Vagina (tissue), 2 donors: Measurements from ENCODE around the gene BPI. TPM values are rescaled to one million over a fixed set of nuclear protein-coding genes. Genes with fewer than 3 reads are reported as not detected.
A peak's percentile ranks its signal among the peaks of the same experiment; 100 is the strongest.

ENCODE experiments used
- DNase-seq, 2 donors: peaks; one replicate each; pipeline ENCODE4 v3.0.0-alpha.2; 2017; ENCODE audit errors: extremely low spot score in 2 of 2
- H3K27ac ChIP-seq: fragments of 200-600 bp; sonication (generic); one replicate; pipeline ENCODE4 v1.5.1; 2019
- H3K27me3 ChIP-seq: fragments of 200-600 bp; sonication (generic); one replicate; pipeline ENCODE4 v1.5.1; 2019
- H3K36me3 ChIP-seq, 2 donors: fragments of 200-600 bp; sonication (generic); one replicate each; pipeline ENCODE4 v1.5.1; 2017 to 2019
- H3K4me1 ChIP-seq: fragments of 200-600 bp; sonication (generic); one replicate; pipeline ENCODE4 v1.5.1; 2019
- H3K4me3 ChIP-seq, 2 donors: fragments of 200-600 bp; sonication (generic); 1 replicate in 1 of 2; 2 replicates in 1 of 2; pipeline ENCODE4 v1.5.1; 2016 to 2019
- H3K9me3 ChIP-seq: fragments of 200-600 bp; sonication (generic); one replicate; pipeline ENCODE4 v1.5.1; 2019
- CTCF ChIP-seq, 3 experiments: fragments of 450-650 bp in 2 of 3; fragments of 200-600 bp in 1 of 3; sonication (generic) in 1 of 3; IDR thresholded peaks; one replicate each; pipeline ENCODE4 v1.5.1; 2017 to 2019; ENCODE audit warnings: antibody characterized with exemption in 3 of 3, mild to moderate bottlenecking in 2 of 3, moderate library complexity in 2 of 3
- POLR2A ChIP-seq, 2 donors: fragments of 450-650 bp; IDR thresholded peaks; one replicate each; pipeline ENCODE4 v1.6.1; 2017; ENCODE audit warnings: antibody characterized with exemption in 2 of 2, mild to moderate bottlenecking in 2 of 2, moderate library complexity in 2 of 2
- POLR2AphosphoS5 ChIP-seq, 2 donors: sonication (generic); formaldehyde crosslinking; IDR thresholded peaks; one replicate each; pipeline ENCODE4 v1.9.0; 2017; ENCODE audit warnings: antibody characterized with exemption in 2 of 2, mild to moderate bottlenecking in 2 of 2, low read depth in 1 of 2; ENCODE audit not compliant: insufficient read depth in 1 of 2
- intact Hi-C: fragments of 100-400 bp; cut with DNase I; formaldehyde crosslinking; loops from one replicate; pipeline ENCODE4 v1.15.1; 2023
- total RNA-seq: library from RNA; depleted of rRNA; stranded (reverse); fragments of >200 nt; gene quantifications from one replicate; pipeline ENCODE4 v1.2.3, GENCODE V29; 2016

BPI gene
- total RNA-seq, 1 donor from 2014 or later, result not detected

- no peaks in the 10 kb centered on the region for H3K4me1 ChIP-seq
- intact Hi-C loops, result no loop called here
- no peaks in the 10 kb centered on the region for H3K36me3 ChIP-seq
- peak overlapping the region; percentile 93 for H3K27ac ChIP-seq
- no peak for TF ChIP-seq CTCF (IDR thresholded peaks at IDR 0.05)
- no peak for TF ChIP-seq POLR2AphosphoS5 (IDR thresholded peaks at IDR 0.05; ENCODE audit: insufficient read depth in 1 of 2, low read depth in 1 of 2)
- no peak for TF ChIP-seq POLR2A (IDR thresholded peaks at IDR 0.05)
- no peaks in the 10 kb centered on the region for H3K27me3 ChIP-seq
- no peaks in the 10 kb centered on the region for H3K9me3 ChIP-seq
- no peak for DNase-seq
- no peak overlapping the region for H3K4me3 ChIP-seq
Measured at GRCh38 chr20:38258545-38259215, 45.3 kb upstream of the BPI start.

- TF ChIP-seq POLR2A (IDR thresholded peaks at IDR 0.05) (no peak), POLR2AphosphoS5 (IDR thresholded peaks at IDR 0.05; ENCODE audit: insufficient read depth in 1 of 2, low read depth in 1 of 2) (no peak), CTCF (IDR thresholded peaks at IDR 0.05) (no peak)
- Histone ChIP-seq H3K36me3 (no peaks in the 10 kb centered on the region), H3K27ac (peak overlapping the region; percentile 93), H3K4me1 (no peaks in the 10 kb centered on the region), H3K27me3 (no peaks in the 10 kb centered on the region), H3K9me3 (no peaks in the 10 kb centered on the region), H3K4me3 (peak overlapping the region; percentile 47 to 53)
- intact Hi-C loops, result no loop called here
- DNase-seq, result no peak
Measured at GRCh38 chr20:38260025-38260377, 44.0 kb upstream of the BPI start.

GRCh38 chr20:38260378-38261053 lies 43.4 kb upstream of the BPI start, which contains the start of gene KIAA1755:
KIAA1755 (minus strand) TSS chr20:38260735; CDS start chr20:38260500, 235 bp downstream.
- Histone ChIP-seq H3K27ac (peak within 1 kb of the TSS; percentile 93), H3K9me3 (no peaks in the 10 kb centered on the region), H3K36me3 (no peaks in the 10 kb centered on the region), H3K4me1 (no peaks in the 10 kb centered on the region), H3K4me3 (peak within 1 kb of the TSS; percentile 47 to 53), H3K27me3 (no peaks in the 10 kb centered on the region)
- intact Hi-C loops, result no loop called here
- TF ChIP-seq POLR2AphosphoS5 (IDR thresholded peaks at IDR 0.05; ENCODE audit: insufficient read depth in 1 of 2, low read depth in 1 of 2) (peak in 1 of 2 donors; percentile 31), POLR2A (IDR thresholded peaks at IDR 0.05) (no peak)
- DNase-seq, result no peak

GRCh38 chr20:38261054-38261390 lies 42.9 kb upstream of the BPI start:
- H3K27me3 ChIP-seq, result no peaks in the 10 kb centered on the region
- H3K27ac ChIP-seq, result peak overlapping the region; percentile 93
- no peaks in the 10 kb centered on the region for H3K36me3 ChIP-seq
- H3K4me3 ChIP-seq, result peak overlapping the region; percentile 47 to 53
- no peak for TF ChIP-seq POLR2AphosphoS5 (IDR thresholded peaks at IDR 0.05; ENCODE audit: insufficient read depth in 1 of 2, low read depth in 1 of 2)
- no peak for TF ChIP-seq CTCF (IDR thresholded peaks at IDR 0.05)
- TF ChIP-seq POLR2A (IDR thresholded peaks at IDR 0.05), result no peak
- no peaks in the 10 kb centered on the region for H3K9me3 ChIP-seq
- H3K4me1 ChIP-seq, result no peaks in the 10 kb centered on the region
- intact Hi-C loops, result no loop called here
- no peak for DNase-seq

- TF ChIP-seq POLR2AphosphoS5 (IDR thresholded peaks at IDR 0.05; ENCODE audit: insufficient read depth in 1 of 2, low read depth in 1 of 2), result no peak
- TF ChIP-seq CTCF (IDR thresholded peaks at IDR 0.05), result no peak
- TF ChIP-seq POLR2A (IDR thresholded peaks at IDR 0.05), result no peak
- Histone ChIP-seq H3K27me3 (no peaks in the 10 kb centered on the region), H3K4me1 (no peaks in the 10 kb centered on the region), H3K27ac (no peak overlapping the region), H3K9me3 (no peaks in the 10 kb centered on the region), H3K36me3 (no peaks in the 10 kb centered on the region), H3K4me3 (no peak overlapping the region)
- no peak for DNase-seq
- intact Hi-C loops, result no loop called here
Measured at GRCh38 chr20:38262931-38263330, 41.0 kb upstream of the BPI start.
